Fibroblast of pulmonary artery (primary cell): ENCODE data around the gene TRRAP.

ENCODE experiments used
- DNase-seq: peaks from one replicate; pipeline ENCODE4 v3.0.0-alpha.2; 2010; ENCODE audit warnings: low read depth
- H3K4me3 ChIP-seq: replicated peaks from 2 replicates; pipeline ENCODE4 v1.5.1; 2011; ENCODE audit warnings: low read depth, mild to moderate bottlenecking, control low read depth, low read length, moderate library complexity
- CTCF ChIP-seq: IDR thresholded peaks from 2 replicates; pipeline ENCODE4 v1.5.1; 2011; ENCODE audit warnings: mild to moderate bottlenecking, control low read depth, low read length, inconsistent platforms; ENCODE audit errors: missing control alignments

TRRAP gene

GRCh38 chr7:99034932-99035722, 156.8 kb downstream of the TRRAP start:
- H3K4me3 ChIP-seq, result no peak overlapping the region
- no peak for DNase-seq
- no peak for TF ChIP-seq CTCF

- TF ChIP-seq CTCF, result no peak
- no peak overlapping the region for H3K4me3 ChIP-seq
- DNase-seq, result no peak
These were observed 157.6 kb downstream of the TRRAP start for GRCh38 chr7:99035723-99036545.

GRCh38 chr7:99036546-99037111, 158.3 kb downstream of the TRRAP start:
- H3K4me3 ChIP-seq, result no peak overlapping the region
- DNase-seq, result peak; percentile 44
- peak; percentile 47 for TF ChIP-seq CTCF

GRCh38 chr7:99037327-99037940, 159.1 kb downstream of the TRRAP start:
- no peak overlapping the region for H3K4me3 ChIP-seq
- no peak for DNase-seq
- no peak for TF ChIP-seq CTCF

- TF ChIP-seq CTCF, result no peak
- DNase-seq, result no peak
- no peak overlapping the region for H3K4me3 ChIP-seq
These were observed 159.9 kb downstream of the TRRAP start for GRCh38 chr7:99038086-99038855.

- no peak for DNase-seq
- TF ChIP-seq CTCF, result no peak
- no peak overlapping the region for H3K4me3 ChIP-seq
These were observed 161.1 kb downstream of the TRRAP start for GRCh38 chr7:99039384-99039891.
